D721Med (cell line): Measurements from ENCODE around the gene GRM5.

Experiments
- DNase-seq: peaks from one replicate; pipeline ENCODE4 v3.0.0; 2011; ENCODE audit warnings: low spot score; ENCODE audit not compliant: insufficient read length
- FAIRE-seq: peaks from 2 replicates; lab custom pipeline; 2011; peaks lifted over from hg19 to GRCh38; lab: Jason Lieb, UNC
- CTCF ChIP-seq: IDR thresholded peaks from 2 replicates; pipeline ENCODE4 v1.5.1; 2012; ENCODE audit warnings: mild to moderate bottlenecking, control low read depth; ENCODE audit not compliant: insufficient read depth; ENCODE audit errors: missing control alignments

GRM5 gene

GRCh38 chr11:88655656-88656055 is 410.1 kb downstream of the GRM5 start:
- DNase-seq: no peak
- no peak for FAIRE-seq
- no peak for TF ChIP-seq CTCF

GRCh38 chr11:88655196-88655595 is 410.6 kb downstream of the GRM5 start:
- TF ChIP-seq CTCF: no peak
- no peak for DNase-seq
- no peak for FAIRE-seq

- DNase-seq: no peak
Observed at GRCh38 chr11:88651556-88651955, 414.2 kb downstream of the GRM5 start.

DNA sequence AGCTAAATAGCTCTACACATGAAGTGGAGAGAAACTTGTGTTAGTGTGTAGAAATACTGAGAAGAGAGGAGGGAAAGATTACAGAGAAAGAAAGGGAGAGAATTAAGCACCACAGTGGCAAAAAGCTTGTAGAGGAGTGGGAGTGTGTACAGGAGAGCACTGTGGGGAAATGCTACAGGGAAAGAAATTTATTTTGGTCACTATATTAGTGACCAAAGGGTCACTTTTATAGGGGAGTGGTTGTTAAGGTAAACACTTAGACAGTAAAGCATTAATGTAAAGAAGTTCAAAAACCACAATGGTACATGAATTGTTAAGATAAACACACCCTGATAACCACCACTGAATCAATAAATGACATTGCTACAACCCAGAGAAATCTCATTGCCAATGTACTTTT is 421.1 kb downstream of the GRM5 start:
- no peak for TF ChIP-seq CTCF
- DNase-seq (no peak), FAIRE-seq (no peak)

More at GRCh38 chr11:88651556-88651955, 414.2 kb downstream of the GRM5 start:
- FAIRE-seq: no peak
- TF ChIP-seq CTCF: no peak

DNA sequence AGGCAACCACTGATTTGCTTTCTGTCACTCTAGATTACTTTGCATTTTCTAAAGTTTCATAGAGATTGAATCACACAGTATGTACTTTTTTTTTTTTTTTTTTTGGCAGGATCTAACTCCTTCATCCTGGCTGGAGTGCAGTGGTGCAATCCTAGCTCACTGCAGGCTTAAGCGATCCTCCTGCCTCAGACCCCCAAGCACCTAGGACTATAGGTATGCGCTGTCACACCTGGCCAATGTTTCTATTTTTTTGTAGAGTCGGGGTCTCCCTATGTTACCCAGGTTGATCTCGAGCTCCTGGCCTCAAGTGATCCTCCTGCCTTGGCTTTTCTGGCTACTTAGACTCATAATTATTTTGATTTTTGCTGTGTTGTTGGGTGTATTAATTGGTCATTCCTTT is 433.6 kb downstream of the GRM5 start:
- DNase-seq (no peak), FAIRE-seq (no peak)
- TF ChIP-seq CTCF: no peak

DNA sequence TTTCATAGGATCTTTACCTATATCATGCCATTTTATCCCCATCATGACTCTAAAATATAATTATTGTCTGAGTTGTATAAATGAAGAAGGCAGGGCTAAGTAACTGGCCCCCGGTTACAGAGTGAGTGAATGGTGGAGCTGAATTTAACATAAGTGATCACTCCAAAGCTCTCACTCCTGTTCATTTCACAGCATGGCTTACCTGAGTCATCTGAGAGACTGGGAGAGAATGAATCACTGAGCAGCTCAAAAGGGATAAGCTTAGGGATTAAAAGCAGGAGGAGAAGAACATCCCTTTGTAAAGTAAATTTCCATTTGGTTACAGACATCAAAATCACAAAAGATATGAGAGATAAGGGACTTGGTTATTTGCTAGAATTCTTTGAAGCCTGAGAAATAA is 434.3 kb downstream of the GRM5 start:
- DNase-seq (peak; percentile 16), FAIRE-seq (peak; percentile 69)
- no peak for TF ChIP-seq CTCF

GRCh38 chr11:88629496-88629895 is 436.3 kb downstream of the GRM5 start:
- TF ChIP-seq CTCF: no peak
- DNase-seq (no peak), FAIRE-seq (no peak)
